ENCODE measurements around the gene WLS.
"Not testable (repeated sequence)": the region's sequence is repeated elsewhere in the genome, so short reads cannot be mapped to it uniquely, and the experiment has no call there.

Gene WLS

DNA sequence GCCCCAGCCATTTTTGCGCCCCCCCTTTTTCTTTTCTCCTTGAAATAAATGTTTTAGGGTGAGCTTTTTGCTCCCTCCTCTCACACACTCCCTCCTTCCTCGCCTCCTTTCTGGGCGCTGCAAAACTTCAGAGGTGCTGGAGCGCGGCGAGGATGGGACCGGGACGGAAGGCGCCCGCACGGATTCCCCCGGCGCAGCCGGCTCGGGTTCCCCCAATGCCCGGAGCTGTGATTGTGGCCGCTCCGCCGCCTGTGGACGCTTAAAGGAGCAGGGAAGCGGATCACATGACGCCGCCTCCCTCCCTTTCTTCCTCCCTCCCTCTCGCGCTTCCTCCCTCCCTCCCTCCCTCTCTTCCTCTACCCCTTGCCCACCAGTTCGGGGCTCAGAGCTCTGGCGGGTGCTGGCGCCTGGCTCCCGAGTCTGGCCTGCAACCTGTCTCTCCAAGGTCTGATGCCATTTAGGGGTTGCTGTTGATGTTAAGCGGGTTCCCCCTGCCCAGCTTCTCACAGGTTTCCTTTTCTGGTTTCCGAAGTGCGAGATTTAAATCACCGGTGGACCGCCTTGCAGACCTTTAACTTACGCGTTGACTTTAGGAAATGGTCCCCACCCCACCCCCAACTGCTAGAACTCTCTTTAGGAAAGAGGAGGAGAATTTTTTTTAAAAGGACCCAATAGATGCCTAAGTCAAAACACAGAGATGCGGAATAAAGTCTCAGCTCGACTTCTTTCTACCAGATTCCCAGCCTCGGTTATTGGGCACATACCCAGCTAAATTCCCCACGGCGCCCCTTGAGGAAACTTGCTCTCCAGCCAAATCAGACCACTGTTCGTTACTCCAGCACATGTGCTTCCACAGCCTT is at the start of gene WLS:
TSS of gene WLS (minus strand) at position 235 of the 860 bp plus-strand sequence. CDS start at position 11, 224 bp downstream.
- peak; percentile 21 for FAIRE-seq

GRCh38 chr1:68280286-68280685 is 48.0 kb upstream of the WLS start:
- no peak for FAIRE-seq

DNA sequence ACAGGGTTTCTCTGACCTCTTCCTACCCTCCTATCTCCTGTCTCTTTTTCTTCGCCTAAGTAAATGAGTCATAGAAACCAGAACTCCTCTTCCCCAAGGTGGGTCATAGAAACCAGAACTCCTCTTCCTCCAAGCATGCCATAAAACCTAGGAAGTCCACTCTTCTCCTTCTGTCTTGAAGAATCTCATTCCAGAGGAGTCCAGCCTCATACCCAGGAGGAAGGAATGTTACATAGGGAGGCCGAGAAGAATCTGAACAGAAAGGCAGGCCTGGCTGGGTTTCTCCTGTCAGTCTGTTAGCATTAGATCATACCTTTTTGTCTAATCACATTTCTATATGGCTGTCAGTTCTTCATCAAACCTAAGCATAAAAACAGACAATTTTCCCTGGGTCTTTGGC is 47.5 kb upstream of the WLS start:
- FAIRE-seq: no peak

DNA sequence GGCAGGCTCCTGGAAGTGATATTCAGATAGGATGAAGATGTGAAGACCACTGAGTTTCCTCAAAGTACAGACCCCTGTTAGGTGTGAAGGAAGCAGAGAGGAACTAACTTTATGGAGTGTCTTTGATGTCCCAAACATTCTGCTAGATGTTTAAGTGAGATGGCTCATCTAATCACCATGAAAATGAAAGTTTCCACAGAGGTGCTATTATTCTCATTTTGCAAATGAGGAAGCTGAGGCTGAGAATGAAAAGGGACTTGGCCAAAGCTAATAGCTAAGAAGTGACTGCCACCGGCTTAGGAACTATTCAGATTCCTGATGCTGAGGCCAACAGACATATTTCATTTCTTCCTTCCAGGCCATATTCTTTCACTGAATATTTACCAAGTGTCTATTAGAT is 45.9 kb upstream of the WLS start:
- no peak for FAIRE-seq

GRCh38 chr1:68276448-68276847 is 44.1 kb upstream of the WLS start:
- FAIRE-seq: no peak

- no peak for FAIRE-seq
These were observed 41.2 kb upstream of the WLS start for GRCh38 chr1:68273530-68273929.

- FAIRE-seq: no peak
These were observed 39.3 kb upstream of the WLS start for GRCh38 chr1:68271596-68271995.

GRCh38 chr1:68270951-68271350 is 38.6 kb upstream of the WLS start:
- no peak for FAIRE-seq

DNA sequence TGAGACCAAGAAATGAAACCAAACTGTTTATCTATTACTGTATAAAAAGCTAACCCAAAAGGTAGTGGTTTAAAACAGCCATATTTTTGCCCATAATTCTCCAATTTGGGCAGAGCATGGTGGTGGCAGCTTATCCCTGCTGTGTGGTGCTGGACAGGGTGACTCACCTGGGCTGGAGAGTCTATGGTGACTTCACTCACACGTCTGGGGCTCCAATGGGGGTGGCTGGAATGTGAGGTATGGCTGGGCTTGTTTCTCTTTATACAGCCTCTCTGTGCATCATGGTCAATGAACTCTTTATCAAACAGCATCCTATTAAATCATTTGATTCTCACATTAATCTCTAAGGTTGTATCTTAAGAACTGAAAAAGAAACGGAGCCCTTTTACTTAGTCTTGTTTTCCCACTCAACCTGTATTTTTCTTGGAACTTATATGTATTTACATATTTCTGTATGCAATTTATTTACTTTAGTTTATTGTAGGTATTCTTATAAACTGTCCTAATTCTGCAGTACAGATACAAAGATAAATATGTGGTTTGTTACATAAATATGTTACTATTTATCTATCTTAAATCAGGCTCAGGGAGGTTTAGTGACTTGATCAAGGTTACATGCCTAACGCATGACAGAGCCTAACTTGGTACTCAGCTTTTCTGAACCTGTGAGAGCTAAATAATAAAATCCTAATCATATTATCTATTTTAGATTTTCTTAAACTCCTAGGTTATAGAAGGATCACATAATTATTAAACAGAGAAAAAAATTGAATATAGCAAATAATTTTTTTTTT is 37.5 kb upstream of the WLS start:
- no peak for FAIRE-seq

GRCh38 chr1:68268896-68269483 is 36.7 kb upstream of the WLS start:
- no peak for FAIRE-seq

- not testable (repeated sequence) for FAIRE-seq
These were observed 24.5 kb upstream of the WLS start for GRCh38 chr1:68256824-68257223.

DNA sequence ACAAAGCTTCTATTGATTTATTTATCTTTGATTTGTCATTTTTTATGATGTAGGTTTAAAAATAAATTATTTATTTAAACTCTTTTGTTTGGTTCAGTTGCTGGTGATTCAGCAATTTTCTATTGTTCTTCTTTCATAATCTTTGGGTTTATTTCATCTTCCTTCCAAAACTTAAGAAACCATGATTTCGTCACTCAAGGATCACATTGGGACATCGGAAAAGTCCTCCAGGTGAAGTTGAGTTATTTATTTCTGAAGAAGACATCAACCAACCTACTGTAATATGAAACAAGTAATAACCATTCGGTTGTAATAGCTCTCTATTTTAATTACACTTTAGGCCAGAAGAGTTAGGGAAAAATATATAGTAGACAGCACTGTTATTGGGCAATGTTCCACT is 23.0 kb upstream of the WLS start:
- FAIRE-seq: peak; percentile 39

- no peak for FAIRE-seq
These were observed 22.4 kb upstream of the WLS start for GRCh38 chr1:68254667-68255226.

DNA sequence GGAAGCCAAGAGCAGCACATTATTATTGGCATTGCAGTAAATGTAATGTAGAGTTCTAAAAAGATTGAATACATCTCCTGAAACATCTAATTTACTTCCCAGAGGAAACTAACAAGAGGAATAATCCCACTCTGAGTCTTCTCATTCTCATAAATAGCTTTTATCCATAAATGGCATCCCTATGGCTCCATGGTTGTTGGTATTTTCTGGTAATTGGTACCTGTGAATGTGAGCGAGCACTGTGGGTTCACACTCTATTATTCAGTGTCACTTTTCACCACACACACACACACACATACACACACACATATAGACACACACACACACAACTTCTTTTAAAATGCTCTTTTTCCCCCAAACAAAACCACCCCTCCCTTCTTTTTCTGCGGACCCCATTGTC is 4.7 kb upstream of the WLS start:
- no peak for FAIRE-seq

DNA sequence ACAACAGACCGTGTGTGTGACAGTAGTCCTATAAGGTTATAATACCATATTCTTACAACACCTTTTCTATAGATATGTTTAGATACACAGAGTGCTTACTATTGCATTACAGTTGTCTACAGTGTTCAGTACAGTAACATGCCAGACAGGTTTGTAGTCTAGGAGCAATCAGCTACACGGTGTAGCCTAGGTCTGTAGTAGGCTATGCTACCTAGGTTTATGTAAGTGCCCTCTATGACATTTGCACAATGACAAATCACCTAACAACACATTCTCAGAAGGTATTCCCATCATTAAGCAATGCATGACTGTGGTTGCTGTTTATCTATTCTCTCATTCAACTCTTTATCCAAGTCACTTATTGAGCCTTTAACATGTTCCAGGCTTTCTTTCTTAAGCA is 1.8 kb upstream of the WLS start:
- no peak for FAIRE-seq

- FAIRE-seq: no peak
These were observed 879 bp upstream of the WLS start for GRCh38 chr1:68233202-68233601.

- no peak for FAIRE-seq
These were observed 565 bp downstream of the WLS start for GRCh38 chr1:68231627-68232288.

GRCh38 chr1:68230901-68231626 is 1.3 kb downstream of the WLS start:
- no peak for FAIRE-seq

DNA sequence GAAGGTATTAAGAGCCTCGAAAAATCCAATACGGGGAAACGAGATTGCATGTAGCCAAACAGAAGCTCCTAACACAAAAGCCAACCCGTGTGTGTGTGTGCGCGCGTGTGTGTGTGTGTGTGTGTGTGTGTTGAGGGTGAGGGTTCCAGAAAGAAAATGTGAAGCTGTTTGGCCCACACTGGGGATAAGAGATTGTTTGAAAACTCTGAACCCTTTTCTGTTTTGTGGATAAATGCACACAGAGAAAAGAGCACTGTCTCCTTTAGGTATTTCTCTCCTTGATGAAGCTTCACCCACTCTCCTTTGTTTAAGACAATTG is 1.9 kb downstream of the WLS start:
- FAIRE-seq: no peak

- no peak for FAIRE-seq
These were observed 2.5 kb downstream of the WLS start for GRCh38 chr1:68229650-68230483.

GRCh38 chr1:68228851-68229250 is 3.5 kb downstream of the WLS start:
- FAIRE-seq: peak; percentile 81
